Activated CD4-positive, alpha-beta memory T cell treated with anti-CD3 and anti-CD28 coated beads, Interleukin-2, amount 10 ng/mL, durations not matched to agents 7 days and 5 days (primary cell): ENCODE results near the gene CSPG4. TPM values are rescaled to one million over a fixed set of nuclear protein-coding genes. Genes with fewer than 3 reads are reported as not detected.
A peak's percentile ranks its signal among the peaks of the same experiment; 100 is the strongest.
"Not testable (repeated sequence)": the region's sequence is repeated elsewhere in the genome, so short reads cannot be mapped to it uniquely, and the experiment has no call there.

Experiments
- CTCF ChIA-PET: fragments of 350-600 bp; sonication (Branson Sonifier 250); formaldehyde crosslinking; loops from one replicate; lab custom pipeline; 2021; ENCODE audit warnings: antibody characterized with exemption, inconsistent platforms; lab: Charles Lee
- POLR2A ChIA-PET: fragments of 350-600 bp; sonication (Branson Sonifier 250); formaldehyde crosslinking; loops from one replicate; lab custom pipeline; 2021; ENCODE audit warnings: antibody characterized with exemption; lab: Charles Lee
- DNase-seq: peaks from one replicate; pipeline ENCODE4 v3.0.0-alpha.2; 2020
- H3K27ac Mint-ChIP-seq: one replicate; pipeline ENCODE4 v1.8.0; 2021; ENCODE audit warnings: mild to moderate bottlenecking, mixed read lengths
- H3K27me3 Mint-ChIP-seq: one replicate; pipeline ENCODE4 v1.8.0; 2021; ENCODE audit warnings: mixed read lengths
- H3K36me3 Mint-ChIP-seq: one replicate; pipeline ENCODE4 v1.8.0; 2021; ENCODE audit warnings: low read depth, mixed read lengths
- H3K4me1 Mint-ChIP-seq: one replicate; pipeline ENCODE4 v1.8.0; 2021; ENCODE audit warnings: mixed read lengths
- H3K4me3 Mint-ChIP-seq: one replicate; pipeline ENCODE4 v1.8.0; 2021; ENCODE audit warnings: mild to moderate bottlenecking, mixed read lengths
- H3K9me3 Mint-ChIP-seq: one replicate; pipeline ENCODE4 v1.8.0; 2021; ENCODE audit warnings: mixed read lengths
- total RNA-seq, 2 experiments: library from RNA; stranded (reverse); gene quantifications; one replicate each; pipeline ENCODE4 v1.2.3, GENCODE V29; 2021

CSPG4 gene
- total RNA-seq, 2 experiments from 2014 or later, result not detected

DNA sequence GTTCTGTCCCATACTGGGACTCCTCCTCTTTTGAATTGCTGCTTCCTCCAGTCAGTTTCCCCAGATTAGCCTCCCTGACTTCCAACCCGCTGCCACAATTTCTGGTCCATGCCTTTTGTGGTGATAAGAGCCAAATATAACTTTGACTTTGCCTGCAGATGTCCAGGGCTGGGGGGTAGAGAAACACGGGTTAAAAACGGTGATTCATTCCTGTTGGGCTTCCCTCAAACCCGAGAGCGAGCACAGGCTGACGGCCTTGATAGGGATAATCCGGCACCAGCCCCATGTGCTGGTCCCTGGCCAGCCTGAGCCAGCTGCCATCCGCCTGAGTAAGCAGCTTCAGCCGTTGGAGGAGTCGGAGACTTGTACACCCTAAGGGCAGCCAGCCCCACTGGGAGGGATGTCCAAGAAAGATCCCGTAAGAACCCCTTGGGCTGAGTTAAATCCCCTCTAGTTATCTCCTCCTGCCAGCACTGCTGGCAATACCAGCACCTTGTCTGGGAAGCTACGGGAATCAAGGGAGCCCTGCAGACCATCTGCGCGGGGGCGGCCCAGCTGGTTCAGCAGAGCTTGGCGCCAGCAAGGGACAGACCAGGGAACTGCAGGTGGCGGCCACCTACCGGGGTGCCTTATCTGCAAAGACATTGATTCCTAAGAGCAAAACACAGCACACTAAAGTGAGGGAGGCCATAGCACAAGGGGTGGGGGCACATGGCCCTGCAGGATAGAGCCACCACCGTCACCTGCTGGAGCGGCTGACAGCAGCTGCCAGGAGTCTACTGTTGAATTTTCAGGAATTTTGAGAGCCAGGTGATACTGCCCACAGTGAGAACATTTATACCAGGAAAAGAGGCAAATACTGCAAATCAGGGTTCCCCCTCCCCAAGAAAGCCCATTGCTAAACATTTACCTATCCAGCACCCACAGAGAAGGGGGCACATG is 18.1 kb downstream of the CSPG4 start:
- CTCF ChIA-PET, result interaction anchor here (1.1 kb wide), 1 partner anchor 8 kb away, joined by 4 read pairs; no protein-coding TSS in a partner anchor
- Mint-ChIP-seq H3K27ac (no peak overlapping the region), H3K27me3 (peaks cover 8% of the 10 kb centered on the region), H3K4me1 (peaks cover 7% of the 10 kb centered on the region), H3K36me3 (no peaks in the 10 kb centered on the region), H3K9me3 (no peaks in the 10 kb centered on the region), H3K4me3 (no peak overlapping the region)
- no peak for DNase-seq
- POLR2A ChIA-PET, result no interaction called here

DNA sequence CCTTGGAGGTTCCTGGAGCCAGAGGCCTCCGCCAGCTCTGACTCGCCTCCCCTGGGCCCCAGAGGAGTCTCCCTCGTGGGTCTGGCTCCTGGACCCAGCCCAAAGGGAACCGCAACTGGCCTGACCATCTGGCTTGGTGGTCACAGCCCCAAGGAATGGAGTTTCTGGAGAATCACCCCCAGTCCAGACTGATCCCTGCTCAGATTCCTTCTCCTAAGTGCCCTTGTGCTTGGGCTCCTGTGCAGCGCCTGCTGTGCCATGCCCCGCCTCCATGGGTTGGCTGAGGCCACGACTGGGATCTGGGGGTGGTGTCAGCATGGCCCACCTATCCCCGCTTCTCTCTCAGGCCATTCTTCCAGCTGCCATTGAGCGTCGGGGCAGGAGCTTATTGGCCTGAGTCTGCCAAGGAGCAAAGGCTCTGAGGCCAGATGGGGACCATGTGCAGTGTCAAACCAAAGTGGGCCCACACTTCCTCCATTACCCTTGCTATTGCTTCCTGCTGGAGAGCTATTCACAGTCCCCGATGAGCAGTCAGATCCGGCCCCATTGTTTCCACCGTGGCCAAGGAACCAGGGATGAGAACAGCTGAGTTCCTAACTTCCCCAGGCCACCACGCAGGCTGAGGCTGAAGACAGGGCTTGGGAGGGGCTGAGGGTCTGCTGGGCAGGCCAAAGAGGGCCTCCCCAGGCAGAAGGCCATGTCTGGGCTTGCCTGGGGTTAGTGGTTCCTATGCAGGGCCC is 19.0 kb downstream of the CSPG4 start:
- H3K4me3 Mint-ChIP-seq, result no peak overlapping the region
- no peaks in the 10 kb centered on the region for H3K9me3 Mint-ChIP-seq
- ChIA-PET CTCF (no interaction called here), POLR2A (no interaction called here)
- peaks cover 7% of the 10 kb centered on the region for H3K4me1 Mint-ChIP-seq
- H3K27ac Mint-ChIP-seq, result no peak overlapping the region
- H3K36me3 Mint-ChIP-seq, result no peaks in the 10 kb centered on the region
- DNase-seq, result no peak
- H3K27me3 Mint-ChIP-seq, result peaks cover 8% of the 10 kb centered on the region

DNA sequence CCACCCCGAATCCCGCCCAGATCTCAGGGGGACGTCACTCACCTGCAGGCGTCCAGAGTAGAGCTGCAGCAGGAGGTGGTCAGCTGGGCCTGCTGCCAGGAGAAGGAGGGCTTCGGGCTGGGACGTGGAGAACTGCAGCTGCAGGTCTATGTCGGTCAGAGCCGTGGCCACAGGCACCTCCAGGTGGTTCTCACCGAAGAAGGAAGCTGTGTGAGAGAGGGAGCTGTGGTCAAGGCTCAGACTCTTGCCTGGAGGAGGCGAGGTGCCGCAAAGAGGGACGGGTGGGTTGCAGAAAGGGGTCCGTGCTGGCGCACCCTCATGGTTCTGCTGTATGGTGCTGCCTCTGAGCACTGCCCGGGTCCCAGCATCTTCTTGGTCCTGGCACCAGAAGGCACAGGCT is 19.6 kb downstream of the CSPG4 start:
- DNase-seq, H3K27me3 Mint-ChIP-seq, H3K4me3 Mint-ChIP-seq, H3K27ac Mint-ChIP-seq, H3K4me1 Mint-ChIP-seq, H3K9me3 Mint-ChIP-seq, H3K36me3 Mint-ChIP-seq, CTCF ChIA-PET, POLR2A ChIA-PET: not testable (repeated sequence)

- H3K27ac Mint-ChIP-seq, result not testable (repeated sequence)
These were observed 20.3 kb downstream of the CSPG4 start for GRCh38 chr15:75692311-75692710.

DNA sequence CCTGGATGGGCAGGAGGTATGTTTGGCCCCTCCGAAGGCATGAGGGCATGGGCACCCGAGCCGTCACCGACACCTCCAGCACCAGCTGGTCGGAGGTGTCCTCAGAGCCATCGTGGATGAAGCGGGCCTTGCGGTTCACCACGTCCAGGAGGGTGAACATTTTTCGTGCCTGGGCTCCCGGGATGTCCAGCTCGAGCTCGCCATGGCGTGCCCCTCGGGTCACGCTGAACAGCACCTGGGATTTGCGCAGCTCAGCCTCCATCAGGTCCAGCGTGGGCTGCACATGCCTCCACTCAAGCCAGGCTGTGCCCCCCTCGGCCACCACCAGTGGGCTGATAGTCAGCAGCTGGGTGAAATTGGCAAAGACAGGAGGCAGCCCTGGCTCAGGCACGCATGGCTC is 23.2 kb downstream of the CSPG4 start:
- H3K27me3 Mint-ChIP-seq, POLR2A ChIA-PET, H3K9me3 Mint-ChIP-seq, CTCF ChIA-PET, H3K4me3 Mint-ChIP-seq, DNase-seq, H3K27ac Mint-ChIP-seq, H3K36me3 Mint-ChIP-seq, H3K4me1 Mint-ChIP-seq: not testable (repeated sequence)

More at GRCh38 chr15:75692311-75692710, 20.3 kb downstream of the CSPG4 start:
- H3K9me3 Mint-ChIP-seq, CTCF ChIA-PET, H3K4me1 Mint-ChIP-seq, H3K27me3 Mint-ChIP-seq, DNase-seq, H3K36me3 Mint-ChIP-seq, POLR2A ChIA-PET, H3K4me3 Mint-ChIP-seq: not testable (repeated sequence)

- Mint-ChIP-seq H3K27ac (no peak overlapping the region), H3K9me3 (no peaks in the 10 kb centered on the region), H3K27me3 (peaks cover 6% of the 10 kb centered on the region), H3K4me3 (no peak overlapping the region), H3K36me3 (no peaks in the 10 kb centered on the region), H3K4me1 (no peaks in the 10 kb centered on the region)
- POLR2A ChIA-PET, result no interaction called here
- CTCF ChIA-PET, result no interaction called here
- no peak for DNase-seq
These were observed 23.8 kb downstream of the CSPG4 start for GRCh38 chr15:75688831-75689230.

DNA sequence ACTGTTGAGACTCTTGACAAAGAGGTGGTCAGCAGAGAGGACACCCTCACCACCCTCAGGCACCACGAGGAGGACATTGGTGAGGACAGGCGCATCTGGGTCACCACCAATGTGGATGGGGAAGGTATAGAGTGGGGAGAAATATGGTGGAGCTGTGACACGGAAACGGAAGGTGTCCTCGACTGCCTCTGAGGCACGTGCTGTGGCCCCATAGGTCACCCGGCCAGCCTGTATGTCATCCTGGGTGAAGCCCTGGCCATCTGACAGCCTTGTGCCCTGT is 24.4 kb downstream of the CSPG4 start:
- Mint-ChIP-seq H3K27me3 (peaks cover 6% of the 10 kb centered on the region), H3K9me3 (no peaks in the 10 kb centered on the region), H3K4me3 (no peak overlapping the region), H3K36me3 (no peaks in the 10 kb centered on the region), H3K27ac (no peak overlapping the region), H3K4me1 (no peaks in the 10 kb centered on the region)
- POLR2A ChIA-PET, result no interaction called here
- no peak for DNase-seq
- CTCF ChIA-PET, result no interaction called here

DNA sequence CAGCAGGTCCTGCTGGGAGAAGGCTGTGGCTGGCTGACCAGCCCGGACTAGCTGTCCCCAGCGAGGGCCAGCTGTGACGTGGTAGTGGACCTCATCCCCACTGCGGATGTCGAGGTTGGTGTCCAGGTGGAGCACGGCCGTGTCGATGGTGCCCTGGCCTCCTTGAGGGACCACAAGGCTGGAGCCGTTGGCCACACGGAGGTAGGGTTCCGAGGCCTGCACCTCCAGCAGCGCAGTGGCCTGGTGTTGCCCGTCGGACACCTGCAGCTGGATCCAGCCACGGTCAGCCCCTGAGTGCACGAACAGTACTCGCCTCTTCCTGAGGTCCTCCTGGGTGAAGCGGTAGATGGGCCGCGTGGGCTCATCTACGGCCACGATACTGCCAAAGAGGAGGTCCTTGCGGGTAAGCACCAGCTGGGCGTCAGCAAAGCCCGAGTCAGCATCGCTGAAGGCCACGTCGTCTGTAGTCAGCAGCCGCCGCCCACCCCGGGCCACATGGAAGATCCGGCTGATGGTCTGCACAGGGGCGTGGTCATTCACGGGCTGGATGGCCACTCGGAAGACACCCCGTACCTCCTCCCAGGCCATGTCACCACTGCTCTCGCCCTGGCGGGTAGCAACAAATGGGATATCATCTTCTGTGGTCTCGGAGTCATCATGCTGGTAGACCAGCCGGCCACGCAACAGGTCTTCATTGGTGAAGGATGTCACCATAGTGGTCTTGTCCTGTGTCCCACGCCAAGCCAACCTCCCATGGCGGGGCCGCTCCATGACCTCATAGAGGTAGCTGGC is 25.0 kb downstream of the CSPG4 start:
- no peak for DNase-seq
- H3K4me3 Mint-ChIP-seq, result no peak overlapping the region
- POLR2A ChIA-PET, result interaction anchor here (0.6 kb wide), 1 partner anchor 241 kb away, joined by 3 read pairs; no protein-coding TSS in a partner anchor
- no peaks in the 10 kb centered on the region for H3K36me3 Mint-ChIP-seq
- H3K27me3 Mint-ChIP-seq, result peaks cover 5% of the 10 kb centered on the region
- CTCF ChIA-PET, result no interaction called here
- no peaks in the 10 kb centered on the region for H3K9me3 Mint-ChIP-seq
- no peaks in the 10 kb centered on the region for H3K4me1 Mint-ChIP-seq
- no peak overlapping the region for H3K27ac Mint-ChIP-seq

DNA sequence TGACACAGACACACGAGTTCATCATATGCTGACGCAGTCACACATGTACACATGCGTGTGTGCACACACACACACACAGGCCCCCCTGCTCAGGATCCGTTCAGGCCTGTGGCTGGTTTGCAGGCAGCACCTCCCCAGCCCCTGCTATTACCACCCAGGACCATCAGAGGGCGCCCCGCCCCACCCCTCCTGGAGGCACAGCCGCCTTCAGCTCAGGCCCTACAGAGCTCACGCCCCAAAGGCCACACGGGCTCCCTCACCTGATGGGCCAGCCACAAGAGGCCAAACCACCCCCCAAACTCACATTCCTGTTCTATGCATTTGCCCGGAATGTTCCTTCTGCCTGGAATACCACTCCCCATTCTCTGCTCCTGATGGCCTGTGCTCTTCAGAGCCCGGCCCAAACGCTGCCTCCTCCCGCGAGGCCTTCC is 26.4 kb downstream of the CSPG4 start:
- CTCF ChIA-PET, result interaction anchor here (0.6 to 1.7 kb wide), 14 partner anchors 8 to 318 kb away, joined by 3 to 31 read pairs (median 4); partner anchors contain the start of genes MAN2C1 and SNX33
- H3K27ac Mint-ChIP-seq, H3K36me3 Mint-ChIP-seq, H3K4me1 Mint-ChIP-seq, H3K4me3 Mint-ChIP-seq, POLR2A ChIA-PET, H3K9me3 Mint-ChIP-seq, H3K27me3 Mint-ChIP-seq: not testable (repeated sequence)
- peak; percentile 83 for DNase-seq

DNA sequence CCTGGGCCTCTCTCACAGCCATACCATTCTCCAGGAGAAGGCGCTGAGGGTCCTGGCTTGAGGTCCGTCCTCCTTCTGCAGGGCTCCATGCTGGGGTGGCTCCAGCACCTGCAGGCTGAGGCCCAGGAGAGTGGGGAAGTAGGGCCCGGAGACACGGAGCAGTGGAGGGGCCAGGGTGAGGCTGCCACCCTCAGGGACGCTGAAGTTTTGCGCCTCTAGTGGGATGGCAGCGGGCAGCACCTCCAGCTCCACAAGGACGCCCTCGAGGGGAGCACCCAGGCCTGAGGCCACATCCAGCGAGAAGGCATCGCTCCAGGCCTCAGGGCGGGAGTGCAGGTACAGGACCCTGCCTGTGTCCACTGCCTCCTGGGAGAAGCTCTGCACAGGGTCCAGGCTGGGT is 27.5 kb downstream of the CSPG4 start:
- ChIA-PET POLR2A (interaction anchor here (2.5 kb wide), 1 partner anchor 317 kb away, joined by 6 read pairs; the partner anchor contains the start of gene MAN2C1), CTCF (interaction anchor here (1.4 to 1.7 kb wide), 5 partner anchors 117 to 317 kb away, joined by 4 to 31 read pairs (median 7); partner anchors contain the start of gene MAN2C1)
- H3K27me3 Mint-ChIP-seq, result no peaks in the 10 kb centered on the region
- no peak overlapping the region for H3K4me3 Mint-ChIP-seq
- no peaks in the 10 kb centered on the region for H3K36me3 Mint-ChIP-seq
- H3K4me1 Mint-ChIP-seq, result no peaks in the 10 kb centered on the region
- no peak for DNase-seq
- no peaks in the 10 kb centered on the region for H3K9me3 Mint-ChIP-seq
- no peak overlapping the region for H3K27ac Mint-ChIP-seq

DNA sequence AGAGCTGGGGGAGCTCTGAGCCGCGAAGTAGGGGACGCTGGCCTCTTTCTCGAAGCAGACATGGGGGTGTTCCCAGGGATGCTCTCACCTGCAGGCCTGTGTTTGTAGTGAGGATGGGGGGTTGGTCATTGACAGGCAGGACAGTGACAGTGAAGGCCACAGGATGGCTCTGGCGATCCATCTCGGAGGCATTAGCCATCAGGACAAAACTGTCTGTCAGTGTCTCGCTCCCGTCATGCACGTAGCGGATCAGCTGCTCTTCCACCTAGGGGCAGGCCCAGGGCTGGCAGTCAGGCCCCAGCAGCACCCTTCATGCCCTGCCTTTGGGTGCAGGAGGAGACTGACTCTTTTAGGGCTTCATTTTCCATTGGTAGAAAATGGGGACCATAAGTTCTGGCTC is 28.0 kb downstream of the CSPG4 start:
- no peaks in the 10 kb centered on the region for H3K9me3 Mint-ChIP-seq
- H3K36me3 Mint-ChIP-seq, result no peaks in the 10 kb centered on the region
- H3K27ac Mint-ChIP-seq, result no peak overlapping the region
- H3K4me3 Mint-ChIP-seq, result no peak overlapping the region
- H3K27me3 Mint-ChIP-seq, result no peaks in the 10 kb centered on the region
- ChIA-PET POLR2A (interaction anchor here (2.5 kb wide), 1 partner anchor 316 kb away, joined by 6 read pairs; the partner anchor contains the start of gene MAN2C1), CTCF (interaction anchor here (0.7 to 1.1 kb wide), 3 partner anchors 117 to 317 kb away, joined by 3 read pairs; no protein-coding TSS in a partner anchor)
- no peak for DNase-seq
- no peaks in the 10 kb centered on the region for H3K4me1 Mint-ChIP-seq

DNA sequence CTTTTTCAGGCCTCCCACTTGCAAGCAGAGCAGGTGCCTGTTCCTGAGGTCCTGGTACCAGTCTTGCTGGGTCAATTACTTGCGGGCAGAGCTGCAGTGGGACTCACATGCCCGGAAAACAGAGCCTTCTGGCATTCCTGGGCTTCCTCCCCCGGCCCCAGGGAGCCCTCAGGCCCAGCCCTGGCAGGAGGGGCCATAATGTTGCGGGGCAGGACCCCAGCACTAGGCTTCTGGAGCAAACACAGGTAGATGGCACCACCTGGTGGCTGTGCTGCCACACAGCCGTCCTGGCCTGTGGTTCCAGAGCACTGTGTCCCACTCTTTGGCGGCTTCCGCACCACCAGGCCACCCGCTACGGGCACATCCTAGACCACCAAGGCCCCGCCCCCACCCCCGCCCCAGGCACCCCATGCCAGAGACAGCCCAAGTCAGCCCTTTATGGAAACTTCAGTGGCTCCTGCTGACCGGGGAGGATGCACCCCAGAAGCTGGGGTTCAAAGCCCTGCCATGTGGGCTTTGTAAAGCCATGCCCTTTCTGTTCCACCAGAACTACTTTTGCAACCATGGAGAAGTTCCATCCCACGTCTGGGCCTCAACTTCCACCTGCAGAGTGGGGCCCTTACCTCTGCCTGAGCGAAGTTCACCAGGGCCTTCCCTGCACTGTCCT is 28.9 kb downstream of the CSPG4 start:
- H3K27ac Mint-ChIP-seq, H3K4me3 Mint-ChIP-seq, H3K4me1 Mint-ChIP-seq, H3K27me3 Mint-ChIP-seq, H3K9me3 Mint-ChIP-seq, H3K36me3 Mint-ChIP-seq: not testable (repeated sequence)
- ChIA-PET POLR2A (interaction anchor here (2.5 kb wide), 1 partner anchor 316 kb away, joined by 6 read pairs; the partner anchor contains the start of gene MAN2C1), CTCF (interaction anchor here (0.7 to 1.1 kb wide), 3 partner anchors 118 to 316 kb away, joined by 3 read pairs; no protein-coding TSS in a partner anchor)
- peak; percentile 73 for DNase-seq
